GM19395 (cell line): ENCODE results near the gene BRCA2.

Source experiments
- ATAC-seq: cut with Tn5 transposase; IDR thresholded peaks from one replicate; pipeline ENCODE4 v1.9.1; 2021; ENCODE audit warnings: mild to moderate bottlenecking, moderate library complexity; ENCODE audit not compliant: unreplicated experiment

The BRCA2 gene

DNA sequence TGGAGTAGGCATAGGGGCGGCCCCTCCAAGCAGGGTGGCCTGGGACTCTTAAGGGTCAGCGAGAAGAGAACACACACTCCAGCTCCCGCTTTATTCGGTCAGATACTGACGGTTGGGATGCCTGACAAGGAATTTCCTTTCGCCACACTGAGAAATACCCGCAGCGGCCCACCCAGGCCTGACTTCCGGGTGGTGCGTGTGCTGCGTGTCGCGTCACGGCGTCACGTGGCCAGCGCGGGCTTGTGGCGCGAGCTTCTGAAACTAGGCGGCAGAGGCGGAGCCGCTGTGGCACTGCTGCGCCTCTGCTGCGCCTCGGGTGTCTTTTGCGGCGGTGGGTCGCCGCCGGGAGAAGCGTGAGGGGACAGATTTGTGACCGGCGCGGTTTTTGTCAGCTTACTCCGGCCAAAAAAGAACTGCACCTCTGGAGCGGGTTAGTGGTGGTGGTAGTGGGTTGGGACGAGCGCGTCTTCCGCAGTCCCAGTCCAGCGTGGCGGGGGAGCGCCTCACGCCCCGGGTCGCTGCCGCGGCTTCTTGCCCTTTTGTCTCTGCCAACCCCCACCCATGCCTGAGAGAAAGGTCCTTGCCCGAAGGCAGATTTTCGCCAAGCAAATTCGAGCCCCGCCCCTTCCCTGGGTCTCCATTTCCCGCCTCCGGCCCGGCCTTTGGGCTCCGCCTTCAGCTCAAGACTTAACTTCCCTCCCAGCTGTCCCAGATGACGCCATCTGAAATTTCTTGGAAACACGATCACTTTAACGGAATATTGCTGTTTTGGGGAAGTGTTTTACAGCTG lies at the start of gene BRCA2, which contains the start of gene ZAR1L:
BRCA2 (plus strand) TSS at position 271 of the 790 bp plus-strand sequence. CDS start 953 bp downstream, outside the sequence.
ZAR1L (minus strand) TSS at position 126 of the 790 bp plus-strand sequence. CDS start 3,438 bp downstream, outside the sequence.
- peak; percentile 94 for ATAC-seq

- ATAC-seq, result no peak
These were observed 49.6 kb upstream of the BRCA2 start for GRCh38 chr13:32265726-32266125.

DNA sequence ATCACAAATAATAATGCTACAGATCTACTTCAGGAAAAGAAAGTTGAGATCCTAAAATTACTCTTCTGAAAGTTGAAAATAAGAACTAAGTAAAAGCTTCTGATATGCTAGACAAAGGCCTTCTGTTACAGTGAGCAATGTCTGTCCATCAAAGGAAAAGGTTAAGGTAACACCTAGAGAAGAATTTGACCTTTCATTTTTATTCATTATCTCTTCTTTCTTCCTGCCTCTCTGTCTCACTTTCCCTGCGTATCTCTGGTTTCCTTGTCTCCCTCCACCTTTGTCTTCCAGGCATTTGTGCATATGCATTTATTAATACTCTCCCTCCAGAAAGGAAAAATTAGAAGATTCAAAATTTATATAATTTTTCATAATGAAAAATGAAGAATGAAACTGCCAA lies 49.2 kb upstream of the BRCA2 start:
- no peak for ATAC-seq

DNA sequence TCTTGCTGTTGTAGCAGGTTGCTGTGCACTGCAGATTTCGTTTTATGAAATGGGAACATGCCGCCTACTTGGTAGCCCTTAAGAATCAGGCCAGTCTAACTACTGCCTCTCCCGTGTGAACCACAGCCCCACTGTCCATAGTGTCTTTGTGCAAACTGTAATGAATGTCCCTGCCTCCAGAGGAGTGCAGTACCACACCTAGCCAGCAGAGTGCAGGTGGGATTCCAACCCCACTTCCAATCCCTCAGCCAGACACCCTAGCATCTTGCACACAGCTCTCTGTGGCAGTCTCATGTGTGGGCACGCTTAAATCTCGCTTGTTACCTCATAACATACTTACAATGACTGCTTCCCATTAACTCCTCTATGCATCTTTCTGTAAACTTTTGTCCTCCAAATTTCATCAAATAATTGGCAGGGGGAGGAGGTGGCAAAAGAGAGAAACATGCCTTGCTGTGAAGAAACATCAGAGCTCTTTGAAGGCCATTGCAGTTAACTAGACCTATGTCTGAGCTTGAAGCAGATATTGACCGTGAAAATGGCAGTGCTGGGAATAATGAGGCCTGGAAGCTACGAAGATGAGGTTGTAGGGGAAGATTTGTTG lies 47.4 kb upstream of the BRCA2 start:
- no peak for ATAC-seq

DNA sequence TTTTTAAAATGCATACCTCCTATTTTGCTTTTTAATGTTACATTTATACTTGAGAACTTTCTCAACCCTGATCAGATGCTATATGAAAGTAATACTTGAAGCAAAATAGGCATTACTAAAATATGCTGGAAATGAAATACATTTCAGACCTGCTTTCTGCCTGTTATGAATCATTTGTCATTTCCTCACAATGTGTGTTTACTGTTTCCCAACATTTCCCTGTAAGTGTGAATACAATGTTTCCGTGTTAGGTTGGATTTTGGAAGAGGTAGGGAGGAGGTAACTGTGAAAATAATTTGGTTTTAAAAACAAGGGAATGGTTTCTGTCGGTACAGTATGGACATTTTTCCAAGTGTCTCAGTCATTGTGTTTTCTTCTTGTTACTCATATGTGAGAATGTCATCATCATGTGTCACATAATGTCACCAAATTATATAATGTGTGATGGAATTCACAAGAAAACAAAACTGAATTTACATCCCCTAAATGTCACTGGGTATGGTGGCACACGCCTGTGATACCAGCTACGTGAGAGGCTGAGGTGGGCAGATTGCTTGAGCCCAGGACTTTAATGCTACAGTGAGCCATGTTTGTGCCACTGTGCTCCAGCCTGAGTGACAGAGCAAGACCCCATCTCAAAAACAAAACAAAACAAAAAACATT lies 43.2 kb upstream of the BRCA2 start:
- no peak for ATAC-seq

GRCh38 chr13:32277839-32278238 lies 37.5 kb upstream of the BRCA2 start:
- no peak for ATAC-seq

DNA sequence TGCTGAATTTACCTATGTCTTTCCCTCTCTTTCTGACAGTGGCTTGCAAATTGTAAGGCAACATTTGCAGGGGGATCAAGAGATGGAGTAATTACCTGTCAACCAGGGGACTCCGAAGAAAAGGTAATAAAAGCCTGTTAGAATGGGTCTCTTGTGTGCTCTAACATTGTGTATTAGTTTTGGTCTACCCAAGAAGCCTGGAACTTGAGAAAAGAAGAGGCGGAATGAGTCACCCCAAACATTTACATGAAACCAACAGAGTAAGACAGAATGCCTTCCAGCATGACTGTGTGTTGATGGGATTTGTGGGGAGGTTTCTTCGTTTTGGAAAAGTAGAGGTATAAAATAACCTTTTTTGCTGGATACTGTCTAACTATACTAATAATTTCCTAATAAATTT lies 36.9 kb upstream of the BRCA2 start:
- no peak for ATAC-seq

- no peak for ATAC-seq
These were observed 34.2 kb upstream of the BRCA2 start for GRCh38 chr13:32281096-32281495.

DNA sequence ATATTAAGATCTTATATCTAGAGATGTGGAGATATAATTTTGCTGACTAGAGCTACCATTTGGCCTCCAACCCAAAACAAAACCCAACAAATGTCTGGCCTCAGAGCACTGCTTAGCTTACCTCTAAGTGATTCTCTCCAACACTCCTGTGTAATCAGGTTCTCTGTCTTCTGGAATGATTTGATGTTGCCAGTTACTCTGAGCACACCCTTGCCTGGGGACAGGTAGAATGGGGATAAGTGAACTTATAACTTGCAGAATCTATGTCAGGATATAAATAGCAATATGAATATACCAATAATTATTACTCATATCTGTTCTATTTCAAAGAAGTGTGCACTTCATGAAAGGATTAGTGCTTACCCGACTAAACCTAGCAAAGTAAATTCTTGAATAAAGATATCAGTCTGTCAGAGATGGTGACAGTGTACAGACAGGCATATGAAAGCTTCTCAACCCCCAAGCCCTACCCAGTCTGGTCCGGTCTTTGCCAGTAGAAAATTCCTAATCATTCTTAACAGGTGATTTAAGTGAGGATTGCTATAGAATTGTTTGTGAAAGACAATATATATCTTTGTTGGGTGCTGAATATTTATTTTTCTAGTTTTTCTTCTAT lies 33.1 kb upstream of the BRCA2 start:
- no peak for ATAC-seq

DNA sequence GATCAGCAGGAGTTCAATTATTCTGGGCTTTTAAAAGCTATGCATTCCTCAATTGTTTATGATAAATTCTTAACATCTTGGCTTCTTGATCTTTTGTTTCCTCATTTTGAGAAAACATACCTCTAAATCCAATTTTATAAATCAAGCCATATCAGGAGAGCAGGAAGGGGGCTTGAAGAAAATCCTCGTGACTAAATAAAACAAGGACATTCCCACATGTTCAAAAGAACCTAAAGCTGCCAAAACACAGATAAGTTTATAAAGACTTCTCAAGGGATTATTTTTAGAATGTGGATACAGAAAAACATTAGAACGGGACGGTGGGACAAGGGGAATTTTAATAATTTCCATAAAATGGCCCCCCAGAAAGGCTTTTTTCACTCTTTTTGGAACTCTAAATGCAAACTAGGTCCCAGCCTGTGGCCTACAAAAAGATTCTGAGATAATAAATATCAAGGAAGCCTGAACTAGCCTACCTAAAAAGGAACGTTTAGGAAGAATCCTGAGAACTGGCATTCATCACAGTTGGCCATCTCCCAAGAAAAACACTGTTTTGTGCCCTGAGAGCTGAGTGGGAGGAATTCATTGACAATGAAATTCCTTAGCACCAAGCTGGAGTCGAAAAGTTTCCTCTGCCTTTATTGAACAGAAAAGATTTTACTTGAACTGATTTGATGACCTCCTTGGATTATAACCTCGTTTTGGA lies 30.2 kb upstream of the BRCA2 start:
- ATAC-seq, result no peak

DNA sequence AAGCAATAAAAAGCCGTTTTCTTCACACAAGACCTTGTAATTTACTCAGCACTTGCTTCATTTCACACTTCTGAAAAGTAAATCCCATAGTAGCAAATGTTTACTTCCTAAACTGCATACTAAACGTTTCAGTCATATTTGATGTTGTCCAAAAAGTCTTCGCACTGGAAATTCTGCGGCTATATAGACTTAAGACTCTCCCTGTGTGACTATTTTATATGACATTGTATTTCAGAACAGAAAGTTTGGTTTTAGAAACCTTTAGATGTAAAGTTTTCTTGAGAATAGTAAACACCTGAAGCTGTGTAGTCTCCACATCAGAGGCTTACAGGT lies 29.7 kb upstream of the BRCA2 start:
- no peak for ATAC-seq

DNA sequence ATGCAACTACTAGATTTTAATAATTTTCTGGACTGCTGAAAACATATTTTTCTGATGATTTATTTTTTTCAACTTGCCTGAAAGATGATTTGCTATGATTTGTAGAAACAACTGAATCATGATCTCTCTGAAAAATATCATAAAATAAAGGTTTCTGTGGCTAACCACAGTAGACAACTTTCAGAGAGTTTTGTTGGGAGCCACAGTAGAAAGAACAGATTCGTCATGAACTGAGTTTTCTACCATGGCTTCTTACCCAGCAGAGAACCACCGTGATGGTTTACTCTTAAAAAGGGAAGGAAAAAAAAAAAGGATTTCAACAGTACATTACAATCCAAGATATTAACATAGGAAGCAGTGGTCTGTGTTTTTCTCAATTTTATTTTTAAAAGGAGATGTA lies 18.1 kb upstream of the BRCA2 start:
- no peak for ATAC-seq

GRCh38 chr13:32298695-32299094 lies 16.6 kb upstream of the BRCA2 start:
- ATAC-seq, result no peak

DNA sequence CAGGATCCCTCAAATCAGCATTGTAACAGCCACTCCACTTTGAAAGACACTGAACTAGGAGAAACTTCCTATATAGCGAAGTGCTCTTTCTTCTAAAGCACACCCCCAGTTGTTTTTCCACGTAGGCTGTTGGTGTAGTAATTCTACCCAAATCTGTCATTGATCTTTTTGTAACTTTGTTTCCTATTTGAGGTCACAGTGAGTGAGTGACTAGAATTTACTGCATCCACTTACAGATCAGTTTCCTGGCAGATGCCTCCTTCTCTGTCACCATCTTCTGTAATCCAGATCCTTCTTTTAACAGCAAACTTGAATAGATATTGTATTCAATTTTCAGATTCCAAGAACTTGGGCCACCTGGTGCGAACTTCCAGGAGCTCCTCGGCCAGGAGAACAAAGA lies 15.4 kb upstream of the BRCA2 start:
- ATAC-seq, result no peak

DNA sequence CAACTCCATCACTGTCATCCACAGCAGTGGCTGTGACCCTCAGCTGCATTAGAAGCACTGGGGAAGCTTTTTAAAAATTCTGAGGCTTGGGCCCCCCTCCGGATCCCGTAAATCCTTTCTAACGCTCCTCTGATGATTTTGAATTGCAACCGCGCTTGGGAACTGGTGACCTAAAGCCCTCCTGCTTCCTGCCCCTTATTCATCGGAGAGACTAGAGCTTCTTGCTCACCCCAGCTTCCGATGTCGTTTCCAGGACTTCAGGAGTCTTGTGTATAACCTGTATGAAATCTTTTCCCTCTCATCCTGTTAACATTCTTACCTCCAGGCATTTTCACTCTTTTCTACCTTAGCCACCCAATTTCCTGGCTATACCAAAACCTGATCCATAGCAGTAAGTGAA lies 14.9 kb upstream of the BRCA2 start:
- ATAC-seq, result no peak

- no peak for ATAC-seq
These were observed 14.4 kb upstream of the BRCA2 start for GRCh38 chr13:32300920-32301319.

DNA sequence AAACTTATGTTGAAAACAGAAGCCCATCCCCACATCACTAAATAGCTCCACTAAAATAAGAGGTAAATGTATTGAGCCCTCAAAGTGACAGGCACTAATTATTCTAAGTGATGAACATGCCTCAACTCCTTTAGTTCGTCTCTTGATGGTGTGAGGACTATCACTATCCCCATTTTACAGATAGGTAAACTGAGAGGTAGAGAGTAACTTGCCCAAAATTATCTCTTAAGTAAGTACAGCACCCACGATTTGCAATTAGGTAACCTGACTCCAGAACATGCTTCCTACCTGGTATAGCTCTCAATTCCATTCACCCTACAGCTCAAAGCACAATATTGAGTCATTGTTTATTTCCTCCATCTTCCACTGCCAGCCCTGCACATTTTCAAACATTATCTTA lies 12.8 kb upstream of the BRCA2 start:
- ATAC-seq, result no peak

- no peak for ATAC-seq
These were observed 9.7 kb upstream of the BRCA2 start for GRCh38 chr13:32305646-32306045.

DNA sequence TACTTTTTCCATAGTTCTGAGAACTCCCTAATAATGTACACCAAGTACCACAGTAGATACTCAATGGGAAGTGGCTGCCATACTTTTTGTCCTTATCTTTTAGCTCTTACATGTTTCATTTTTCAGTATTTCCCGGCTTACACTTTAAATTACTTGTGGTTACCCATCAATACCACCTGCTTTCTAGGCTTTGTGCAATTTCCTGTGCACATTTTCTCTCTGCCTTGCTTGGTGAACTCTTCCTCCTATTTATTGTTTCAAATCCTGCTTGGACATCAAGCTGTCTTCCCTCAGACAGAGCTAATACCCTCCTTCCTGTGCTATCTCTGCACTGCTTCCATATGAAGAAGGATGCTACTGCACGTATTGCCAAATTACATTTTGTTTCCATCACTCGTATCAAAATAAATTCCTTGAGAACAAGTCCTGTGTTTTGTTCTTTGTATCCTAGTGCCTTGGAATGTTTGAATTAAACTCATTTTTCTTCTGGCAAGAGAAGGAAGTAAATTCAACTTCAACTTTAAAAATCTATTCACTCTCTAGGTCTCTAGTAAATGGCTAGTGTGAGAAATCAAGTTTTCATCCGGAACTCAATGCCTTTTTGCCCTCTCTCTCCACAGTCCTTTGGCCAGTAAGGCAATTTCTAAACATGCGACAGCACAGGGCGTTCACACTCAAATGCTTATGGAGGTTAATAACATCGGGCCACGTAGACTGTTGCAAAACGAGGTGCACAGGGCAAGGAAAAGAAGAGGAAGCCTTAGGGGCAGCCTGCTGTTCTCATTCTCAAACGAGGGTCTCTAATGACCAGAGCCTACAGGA lies 5.8 kb upstream of the BRCA2 start:
- ATAC-seq, result peak; percentile 32

GRCh38 chr13:32310134-32310706 lies 5.1 kb upstream of the BRCA2 start:
- ATAC-seq, result peak; percentile 54
